Fibroblast of pulmonary artery (primary cell): ENCODE data around the gene LANCL3.

Source experiments
- DNase-seq: peaks from one replicate; pipeline ENCODE4 v3.0.0-alpha.2; 2010; ENCODE audit warnings: low read depth
- H3K4me3 ChIP-seq: replicated peaks from 2 replicates; pipeline ENCODE4 v1.5.1; 2011; ENCODE audit warnings: low read depth, mild to moderate bottlenecking, control low read depth, low read length, moderate library complexity
- CTCF ChIP-seq: IDR thresholded peaks from 2 replicates; pipeline ENCODE4 v1.5.1; 2011; ENCODE audit warnings: mild to moderate bottlenecking, control low read depth, low read length, inconsistent platforms; ENCODE audit errors: missing control alignments

LANCL3 gene

GRCh38 chrX:37607243-37607642, 35.8 kb downstream of the LANCL3 start:
- TF ChIP-seq CTCF = no peak
- no peak overlapping the region for H3K4me3 ChIP-seq
- DNase-seq = no peak

- no peak for TF ChIP-seq CTCF
- H3K4me3 ChIP-seq = no peak overlapping the region
- no peak for DNase-seq
These were observed 36.7 kb downstream of the LANCL3 start for GRCh38 chrX:37608156-37608555.

GRCh38 chrX:37609727-37610126, 38.3 kb downstream of the LANCL3 start:
- DNase-seq = no peak
- no peak overlapping the region for H3K4me3 ChIP-seq
- TF ChIP-seq CTCF = no peak

- no peak overlapping the region for H3K4me3 ChIP-seq
- no peak for TF ChIP-seq CTCF
- no peak for DNase-seq
These were observed 42.5 kb downstream of the LANCL3 start for GRCh38 chrX:37613933-37614332.

- H3K4me3 ChIP-seq = no peak overlapping the region
- no peak for DNase-seq
- TF ChIP-seq CTCF = no peak
These were observed 56.1 kb downstream of the LANCL3 start for GRCh38 chrX:37627602-37628001.

GRCh38 chrX:37638047-37638446, 66.6 kb downstream of the LANCL3 start:
- DNase-seq = no peak
- TF ChIP-seq CTCF = no peak
- no peak overlapping the region for H3K4me3 ChIP-seq

GRCh38 chrX:37640142-37640541, 68.7 kb downstream of the LANCL3 start:
- no peak for DNase-seq
- no peak overlapping the region for H3K4me3 ChIP-seq
- TF ChIP-seq CTCF = no peak
